WERI-Rb-1 (cell line): ENCODE results near the gene NDST1.
"Not testable (repeated sequence)": the region's sequence is repeated elsewhere in the genome, so short reads cannot be mapped to it uniquely, and the experiment has no call there.

Experiments used
- DNase-seq: peaks from one replicate; pipeline ENCODE4 v3.0.0-alpha.2; 2020
- H3K27ac ChIP-seq: fragments of 250-450 bp; sonication (Bioruptor Pico); 2 replicates; pipeline ENCODE4 v1.5.1; 2020; ENCODE audit warnings: mild to moderate bottlenecking, moderate library complexity
- H3K27me3 ChIP-seq: fragments of 250-450 bp; sonication (Bioruptor Pico); 2 replicates; pipeline ENCODE4 v1.5.1; 2021; ENCODE audit warnings: mild to moderate bottlenecking, low read depth, moderate library complexity; ENCODE audit not compliant: insufficient read depth, severe bottlenecking
- H3K36me3 ChIP-seq: fragments of 250-450 bp; sonication (Bioruptor Pico); 2 replicates; pipeline ENCODE4 v1.5.1; 2020; ENCODE audit warnings: mild to moderate bottlenecking, moderate library complexity
- H3K4me3 ChIP-seq: 2 replicates; pipeline ENCODE4 v1.5.1; 2011; ENCODE audit warnings: low read depth, mild to moderate bottlenecking, control low read depth, low read length
- H3K9me3 ChIP-seq: fragments of 250-450 bp; sonication (Bioruptor Pico); 2 replicates; pipeline ENCODE4 v1.5.1; 2021; ENCODE audit warnings: mild to moderate bottlenecking, moderate library complexity; ENCODE audit not compliant: severe bottlenecking
- CTCF ChIP-seq: IDR thresholded peaks from 2 replicates; pipeline ENCODE4 v1.5.1; 2011; ENCODE audit warnings: low read depth, mild to moderate bottlenecking, control low read depth, inconsistent platforms, low read length

The NDST1 gene

DNA sequence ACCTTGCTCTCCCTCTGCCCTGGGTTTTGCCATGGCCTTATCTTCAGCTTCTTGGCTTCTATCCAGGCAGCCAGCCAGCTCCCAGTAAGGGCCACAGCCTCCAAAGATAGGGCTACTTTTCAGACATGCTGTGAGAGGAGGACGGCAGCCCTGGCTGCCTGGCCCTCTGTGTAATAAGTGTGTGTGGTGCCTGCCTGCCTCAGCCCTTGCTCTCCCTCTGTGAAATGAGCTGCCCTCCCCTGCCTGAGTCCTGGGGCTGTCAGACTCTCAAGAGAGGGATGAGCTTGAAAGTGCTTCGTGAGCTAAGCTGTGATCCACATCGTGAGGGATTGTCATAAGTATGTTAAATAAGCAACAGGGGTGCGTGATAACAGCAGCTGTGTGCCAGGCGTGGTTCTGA lies 8.1 kb downstream of the NDST1 start:
- Histone ChIP-seq H3K9me3 (no peaks in the 10 kb centered on the region), H3K4me3 (no peak overlapping the region), H3K27me3 (no peaks in the 10 kb centered on the region), H3K27ac (no peak overlapping the region), H3K36me3 (peaks cover 3% of the 10 kb centered on the region; the same call in 1 of the 2 replicates)
- peak; percentile 55 for DNase-seq
- TF ChIP-seq CTCF, result no peak

GRCh38 chr5:150517272-150518152 lies 9.6 kb downstream of the NDST1 start:
- no peak for TF ChIP-seq CTCF
- no peak overlapping the region for H3K27ac ChIP-seq
- DNase-seq, result no peak

GRCh38 chr5:150518712-150519559 lies 11.0 kb downstream of the NDST1 start:
- H3K36me3 ChIP-seq, result peaks cover 20% of the 10 kb centered on the region
- not testable (repeated sequence) for H3K27me3 ChIP-seq, H3K4me3 ChIP-seq, H3K9me3 ChIP-seq
- DNase-seq, result peak; percentile 37
- H3K27ac ChIP-seq, result peak overlapping the region; percentile 29

More at GRCh38 chr5:150517272-150518152, 9.6 kb downstream of the NDST1 start:
- H3K4me3 ChIP-seq, result no peak overlapping the region
- no peaks in the 10 kb centered on the region for H3K27me3 ChIP-seq
- peaks cover 13% of the 10 kb centered on the region for H3K36me3 ChIP-seq
- no peaks in the 10 kb centered on the region for H3K9me3 ChIP-seq

- no peaks in the 10 kb centered on the region for H3K9me3 ChIP-seq
- H3K4me3 ChIP-seq, result no peak overlapping the region
- no peak for TF ChIP-seq CTCF
- H3K27me3 ChIP-seq, result no peaks in the 10 kb centered on the region
- H3K36me3 ChIP-seq, result peaks cover 22% of the 10 kb centered on the region
- no peak for DNase-seq
- H3K27ac ChIP-seq, result no peak overlapping the region
Measured at GRCh38 chr5:150519560-150519945, 11.6 kb downstream of the NDST1 start.

DNA sequence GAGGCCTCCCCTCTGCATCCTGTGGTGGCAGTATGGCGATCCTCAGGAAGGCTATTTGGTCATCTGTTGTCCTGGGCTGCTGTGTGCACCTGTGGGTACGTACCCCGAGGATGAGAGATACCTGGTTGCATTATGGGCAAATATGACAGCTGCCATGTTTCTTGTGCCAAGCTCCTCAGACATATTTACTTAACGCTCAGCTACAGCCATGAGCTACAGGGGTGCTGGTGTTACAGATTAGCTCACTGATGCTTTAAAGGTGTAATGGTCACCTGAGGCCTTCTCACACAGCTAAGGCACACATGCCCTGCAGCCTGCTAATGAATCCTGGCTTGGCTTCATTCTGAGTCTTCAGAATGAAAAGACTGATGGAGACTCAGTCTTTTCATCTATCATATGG lies 12.0 kb downstream of the NDST1 start:
- TF ChIP-seq CTCF, result no peak
- no peaks in the 10 kb centered on the region for H3K9me3 ChIP-seq
- DNase-seq, result no peak
- no peak overlapping the region for H3K27ac ChIP-seq
- no peaks in the 10 kb centered on the region for H3K27me3 ChIP-seq
- H3K36me3 ChIP-seq, result peaks cover 22% of the 10 kb centered on the region
- H3K4me3 ChIP-seq, result no peak overlapping the region
